Hindlimb muscle (tissue), 1 donor: ENCODE data around the gene SPN. TPM values are rescaled to one million over a fixed set of nuclear protein-coding genes. Genes with fewer than 3 reads are reported as not detected.
A peak's percentile ranks its signal among the peaks of the same experiment; 100 is the strongest.
"Not testable (repeated sequence)": the region's sequence is repeated elsewhere in the genome, so short reads cannot be mapped to it uniquely, and the experiment has no call there.

Experiments used
- DNase-seq: peaks from one replicate; pipeline ENCODE4 v3.0.0-alpha.2; 2013
- polyA plus RNA-seq: library from polyadenylated mRNA; unstranded; fragments of 120-200 nt; gene quantifications from one replicate; pipeline ENCODE4 v1.2.1, GENCODE V29; 2013; ENCODE audit not compliant: insufficient read length

SPN gene
- 1.3 TPM for polyA plus RNA-seq

- DNase-seq, result no peak
These were observed at the start of gene SPN for GRCh38 chr16:29663016-29663806. TSS of gene SPN (plus strand) at chr16:29663247. CDS start at chr16:29663729, 482 bp downstream.

DNA sequence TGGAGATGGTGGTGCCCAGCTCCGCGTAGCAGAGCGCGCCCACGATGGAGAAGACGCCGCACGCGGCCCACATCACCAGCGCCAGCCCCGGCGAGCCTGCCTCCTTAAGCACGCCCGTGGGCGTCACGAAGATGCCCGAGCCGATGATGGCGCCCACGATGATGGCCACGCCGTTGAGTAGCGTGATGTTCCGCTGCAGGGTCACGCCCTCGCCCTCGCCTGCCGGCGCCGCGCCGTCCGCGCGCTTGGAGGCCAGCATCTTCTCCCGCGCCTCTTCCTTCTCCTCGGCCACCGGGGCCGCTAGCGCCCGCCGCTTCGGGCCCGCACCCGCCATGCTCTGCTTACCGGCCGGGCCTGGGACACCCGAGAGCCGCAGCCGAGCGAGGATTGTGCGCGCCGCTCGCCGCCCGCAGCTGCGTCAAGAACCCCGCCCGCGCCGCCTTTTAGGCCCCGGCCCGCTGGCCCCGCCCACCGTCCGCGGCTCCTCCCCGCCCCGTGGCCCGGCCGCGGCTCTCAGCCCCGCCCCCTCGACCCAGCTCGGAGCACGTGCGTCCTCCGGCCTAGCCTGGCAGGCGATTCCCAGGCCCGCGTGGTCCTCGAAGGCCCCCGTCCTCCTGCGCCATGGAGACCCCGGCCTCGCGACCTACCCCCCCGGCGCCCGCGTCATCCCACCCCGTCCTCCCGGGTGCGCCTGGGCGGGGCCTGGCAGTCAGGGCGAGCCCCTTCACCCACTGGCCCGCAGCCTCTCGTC, 49.6 kb upstream of the SPN start:
- DNase-seq, result peak; percentile 81

GRCh38 chr16:29614691-29615314, 48.2 kb upstream of the SPN start:
- not testable (repeated sequence) for DNase-seq

DNA sequence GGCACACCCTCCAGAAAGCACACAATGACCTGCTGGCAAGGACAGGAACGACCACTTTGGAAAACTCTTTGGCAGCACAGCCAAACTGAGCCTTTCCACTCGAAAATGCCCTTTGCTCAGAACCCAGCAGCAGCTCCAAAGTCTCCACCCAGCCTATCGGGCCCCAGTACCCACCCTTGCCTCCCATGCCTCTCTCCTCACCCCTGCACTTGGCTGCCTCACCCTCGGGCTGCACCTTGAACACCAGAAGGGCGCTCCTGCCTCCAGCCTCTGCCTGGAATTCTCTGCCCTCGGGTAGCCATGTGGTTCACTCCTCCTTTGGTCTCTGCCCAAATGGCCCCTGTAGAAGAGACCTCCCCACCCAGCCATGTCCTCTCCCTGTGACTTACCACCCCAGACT, 46.9 kb upstream of the SPN start:
- DNase-seq, result not testable (repeated sequence)

GRCh38 chr16:29620591-29620990, 42.5 kb upstream of the SPN start:
- not testable (repeated sequence) for DNase-seq

- DNase-seq, result not testable (repeated sequence)
These were observed 40.3 kb upstream of the SPN start for GRCh38 chr16:29622738-29623137.

- DNase-seq, result not testable (repeated sequence)
These were observed 39.8 kb upstream of the SPN start for GRCh38 chr16:29623253-29623652.

- DNase-seq, result not testable (repeated sequence)
These were observed 37.9 kb upstream of the SPN start for GRCh38 chr16:29625114-29625513.

DNA sequence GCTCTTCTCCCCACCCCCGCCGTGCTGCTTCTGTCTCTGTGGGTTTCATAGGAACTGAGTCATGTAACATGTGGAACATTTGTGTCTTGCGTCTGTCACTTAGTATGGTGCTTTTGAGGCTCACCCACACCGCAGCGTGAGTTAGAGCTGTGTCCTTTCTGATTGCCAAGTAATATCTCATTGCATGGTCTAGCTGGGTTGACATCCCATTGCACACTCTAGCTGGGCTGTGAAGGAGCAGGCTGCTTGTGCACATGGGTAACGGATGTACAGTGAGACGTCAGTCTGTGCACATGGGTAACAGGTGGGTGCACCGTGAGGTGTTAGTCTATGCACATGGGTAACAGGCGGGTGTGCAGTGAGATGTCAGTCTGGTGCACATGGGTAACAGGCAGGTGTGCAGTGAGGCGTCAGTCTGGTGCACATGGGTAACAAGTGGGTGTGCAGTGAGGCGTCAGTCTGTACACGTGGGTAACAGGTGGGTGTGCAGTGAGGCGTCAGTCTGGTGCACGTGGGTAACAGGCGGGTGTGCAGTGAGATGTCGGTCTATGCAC, 36.2 kb upstream of the SPN start:
- DNase-seq, result not testable (repeated sequence)

- DNase-seq, result not testable (repeated sequence)
These were observed 35.4 kb upstream of the SPN start for GRCh38 chr16:29627661-29628075.

DNA sequence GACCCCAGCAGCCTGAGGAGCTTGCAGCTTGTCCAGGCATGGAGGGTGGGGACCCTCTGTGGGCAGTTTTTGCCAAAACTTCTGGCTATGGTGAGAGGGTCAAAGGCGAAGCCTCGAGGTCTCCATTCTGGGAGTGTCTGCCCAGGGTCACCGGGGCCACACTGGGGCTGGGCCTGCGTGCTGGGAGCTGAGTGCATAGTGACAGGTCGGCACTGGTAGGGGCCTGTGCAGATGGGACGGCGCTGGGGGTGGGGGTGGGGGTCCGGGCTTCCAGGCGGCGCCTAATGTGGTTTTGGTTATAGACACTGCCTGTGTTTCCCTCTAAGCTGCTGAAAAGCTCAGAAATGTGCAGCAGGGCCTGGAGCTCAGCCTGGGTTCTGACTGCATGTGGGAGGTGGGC, 34.3 kb upstream of the SPN start:
- DNase-seq, result not testable (repeated sequence)

GRCh38 chr16:29629318-29629717, 33.7 kb upstream of the SPN start:
- not testable (repeated sequence) for DNase-seq

DNA sequence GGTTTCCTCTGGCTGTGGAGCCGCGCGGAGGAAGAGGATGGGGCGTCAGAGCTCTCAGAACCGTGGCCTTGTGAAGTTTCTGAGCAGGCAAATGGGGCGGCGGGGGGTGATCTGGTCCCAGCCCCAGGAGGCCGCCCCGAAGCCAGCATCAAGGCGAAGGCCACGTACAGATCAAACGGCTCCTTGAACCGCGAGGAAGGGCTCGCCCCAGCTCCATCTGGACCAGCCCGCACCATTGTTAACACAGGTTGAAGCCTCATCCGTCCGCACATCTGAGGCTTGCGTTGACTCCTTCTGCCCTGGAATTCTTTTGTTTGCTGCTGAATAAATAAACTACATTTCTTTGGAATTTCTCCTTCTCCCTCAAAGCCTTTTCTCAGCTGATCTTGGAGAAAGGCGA, 31.4 kb upstream of the SPN start:
- not testable (repeated sequence) for DNase-seq

- DNase-seq, result not testable (repeated sequence)
These were observed 27.1 kb upstream of the SPN start for GRCh38 chr16:29635902-29636301.

GRCh38 chr16:29636368-29636767, 26.7 kb upstream of the SPN start:
- DNase-seq, result not testable (repeated sequence)

DNA sequence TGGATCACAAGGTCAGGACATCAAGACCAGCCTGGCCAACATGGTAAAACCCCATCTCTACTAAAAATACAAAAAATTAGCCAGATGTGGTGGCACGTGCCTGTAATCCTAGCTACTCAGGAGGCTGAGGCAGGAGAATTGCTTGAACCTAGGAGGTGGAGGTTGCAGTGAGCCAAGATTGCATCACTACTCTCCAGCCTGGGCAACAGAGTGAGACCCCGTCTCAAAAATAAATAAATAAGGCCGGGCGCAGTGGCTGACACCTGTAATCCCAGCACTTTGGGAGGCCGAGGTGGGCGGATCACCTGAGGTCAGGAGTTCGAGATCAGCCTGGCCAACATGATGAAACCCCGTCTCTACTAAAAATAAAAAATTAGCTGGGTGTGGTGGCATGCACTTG, 24.3 kb upstream of the SPN start:
- not testable (repeated sequence) for DNase-seq

- no peak for DNase-seq
These were observed 21.5 kb upstream of the SPN start for GRCh38 chr16:29641561-29641960.

- no peak for DNase-seq
These were observed 19.5 kb upstream of the SPN start for GRCh38 chr16:29643596-29643995.

- no peak for DNase-seq
These were observed 18.6 kb upstream of the SPN start for GRCh38 chr16:29644338-29644857.

DNA sequence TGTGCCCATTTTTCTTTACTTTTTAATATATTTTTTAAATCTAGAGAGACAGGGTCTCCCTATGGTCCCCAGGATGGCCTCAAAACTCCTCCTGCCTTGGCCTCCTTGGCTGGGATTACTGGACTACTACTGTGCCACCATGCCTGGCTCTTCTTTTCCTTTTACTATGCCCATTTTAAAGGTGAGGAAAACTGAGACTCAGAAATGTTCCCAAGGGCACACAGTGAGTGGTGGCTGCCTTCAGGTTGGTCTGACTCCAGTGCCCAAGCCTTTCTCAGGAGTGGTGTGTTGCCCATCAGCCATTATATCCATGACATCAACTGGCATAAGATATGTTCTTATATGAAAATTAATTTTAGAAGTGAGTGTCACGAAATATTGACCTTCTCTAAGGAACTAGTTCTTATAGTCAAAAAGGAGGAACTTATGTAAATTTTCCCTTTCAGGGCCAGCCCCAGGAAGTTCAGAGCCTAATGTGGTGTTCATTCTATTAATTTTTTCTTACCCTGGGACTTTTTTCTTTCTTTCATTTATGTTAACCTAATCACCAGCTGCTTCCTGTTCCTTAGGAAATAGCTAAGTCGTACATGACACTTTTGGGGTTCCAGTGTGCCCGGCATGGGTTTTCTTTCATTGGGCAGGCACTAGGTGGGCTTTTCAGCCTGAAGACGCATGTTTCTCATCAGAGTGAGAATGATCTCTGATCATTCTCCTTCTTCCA, 17.9 kb upstream of the SPN start:
- no peak for DNase-seq

GRCh38 chr16:29645694-29646187, 17.3 kb upstream of the SPN start:
- DNase-seq, result no peak

GRCh38 chr16:29646947-29647346, 16.1 kb upstream of the SPN start:
- DNase-seq, result no peak
